Keratinocyte (primary cell): ENCODE measurements around the gene VAV2.

Experiments used
- CTCF ChIP-seq, 3 experiments: IDR thresholded peaks in 1 of 3; conservative IDR thresholded peaks in 1 of 3; optimal IDR thresholded peaks in 1 of 3; 2 replicates in 2 of 3; 3 replicates in 1 of 3; pipeline versions ENCODE3 to v1.5.1; 2011; ENCODE audit warnings: low read length in 3 of 3, mild to moderate bottlenecking in 3 of 3, moderate library complexity in 2 of 3, control low read depth in 1 of 3, inconsistent platforms in 1 of 3; ENCODE audit not compliant: insufficient read depth in 2 of 3; ENCODE audit errors: extremely low read depth in 1 of 3
- EZH2 ChIP-seq: IDR thresholded peaks from one replicate; pipeline ENCODE4 v1.6.1; 2012; ENCODE audit warnings: inconsistent platforms, mild to moderate bottlenecking, low read length, moderate library complexity

GRCh38 chr9:133815781-133816180 is 176.3 kb downstream of the VAV2 start:
- TF ChIP-seq CTCF (optimal IDR thresholded peaks at IDR 0.05 in 1 of 3, IDR thresholded peaks at IDR 0.05 in 1 of 3, conservative IDR thresholded peaks at IDR 0.05 in 1 of 3; ENCODE audit: extremely low read depth in 1 of 3, insufficient read depth in 2 of 3, low read length in 3 of 3) (no peak), EZH2 (no peak)
